Measurements from ENCODE around the gene DEPDC5.

Gene DEPDC5

DNA sequence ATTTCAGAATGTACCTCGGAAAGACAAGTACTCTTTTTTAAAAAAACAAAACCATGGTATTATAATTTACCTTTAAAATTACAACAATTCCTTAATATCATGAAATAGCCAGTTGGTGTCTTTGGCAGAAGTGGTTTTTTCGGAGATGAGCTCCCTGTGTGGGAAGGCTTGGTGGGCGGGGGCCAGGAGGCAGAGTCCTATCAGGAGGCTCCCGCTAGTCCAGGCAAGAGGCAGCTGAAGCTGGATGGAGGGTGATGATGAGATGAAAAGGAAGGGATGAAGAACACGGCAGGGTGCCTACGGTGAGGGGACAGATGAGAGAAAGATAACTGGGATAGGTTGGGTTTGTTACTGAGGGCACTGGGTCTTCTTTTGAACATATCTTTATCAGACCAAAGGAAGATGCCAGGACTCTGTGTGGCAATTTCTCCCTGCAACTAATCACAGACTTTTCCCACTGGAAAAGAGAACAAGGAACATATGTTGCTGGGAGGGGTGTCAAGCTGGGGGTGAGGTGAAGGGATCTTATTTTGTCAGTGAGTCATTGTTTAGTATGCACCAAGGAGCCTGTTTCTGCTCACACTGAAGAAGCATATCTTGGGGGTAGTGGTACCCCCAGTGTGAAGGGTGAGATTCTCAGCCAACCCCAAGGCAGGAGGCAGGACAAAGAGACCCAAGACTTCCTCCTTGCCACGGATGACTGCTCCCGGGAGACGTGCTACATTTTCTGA is 99.0 kb downstream of the DEPDC5 start:
- TF ChIP-seq, protein P1, sequence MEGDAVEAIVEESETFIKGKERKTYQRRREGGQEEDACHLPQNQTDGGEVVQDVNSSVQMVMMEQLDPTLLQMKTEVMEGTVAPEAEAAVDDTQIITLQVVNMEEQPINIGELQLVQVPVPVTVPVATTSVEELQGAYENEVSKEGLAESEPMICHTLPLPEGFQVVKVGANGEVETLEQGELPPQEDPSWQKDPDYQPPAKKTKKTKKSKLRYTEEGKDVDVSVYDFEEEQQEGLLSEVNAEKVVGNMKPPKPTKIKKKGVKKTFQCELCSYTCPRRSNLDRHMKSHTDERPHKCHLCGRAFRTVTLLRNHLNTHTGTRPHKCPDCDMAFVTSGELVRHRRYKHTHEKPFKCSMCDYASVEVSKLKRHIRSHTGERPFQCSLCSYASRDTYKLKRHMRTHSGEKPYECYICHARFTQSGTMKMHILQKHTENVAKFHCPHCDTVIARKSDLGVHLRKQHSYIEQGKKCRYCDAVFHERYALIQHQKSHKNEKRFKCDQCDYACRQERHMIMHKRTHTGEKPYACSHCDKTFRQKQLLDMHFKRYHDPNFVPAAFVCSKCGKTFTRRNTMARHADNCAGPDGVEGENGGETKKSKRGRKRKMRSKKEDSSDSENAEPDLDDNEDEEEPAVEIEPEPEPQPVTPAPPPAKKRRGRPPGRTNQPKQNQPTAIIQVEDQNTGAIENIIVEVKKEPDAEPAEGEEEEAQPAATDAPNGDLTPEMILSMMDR (IDR thresholded peaks at IDR 0.05): no peak

DNA sequence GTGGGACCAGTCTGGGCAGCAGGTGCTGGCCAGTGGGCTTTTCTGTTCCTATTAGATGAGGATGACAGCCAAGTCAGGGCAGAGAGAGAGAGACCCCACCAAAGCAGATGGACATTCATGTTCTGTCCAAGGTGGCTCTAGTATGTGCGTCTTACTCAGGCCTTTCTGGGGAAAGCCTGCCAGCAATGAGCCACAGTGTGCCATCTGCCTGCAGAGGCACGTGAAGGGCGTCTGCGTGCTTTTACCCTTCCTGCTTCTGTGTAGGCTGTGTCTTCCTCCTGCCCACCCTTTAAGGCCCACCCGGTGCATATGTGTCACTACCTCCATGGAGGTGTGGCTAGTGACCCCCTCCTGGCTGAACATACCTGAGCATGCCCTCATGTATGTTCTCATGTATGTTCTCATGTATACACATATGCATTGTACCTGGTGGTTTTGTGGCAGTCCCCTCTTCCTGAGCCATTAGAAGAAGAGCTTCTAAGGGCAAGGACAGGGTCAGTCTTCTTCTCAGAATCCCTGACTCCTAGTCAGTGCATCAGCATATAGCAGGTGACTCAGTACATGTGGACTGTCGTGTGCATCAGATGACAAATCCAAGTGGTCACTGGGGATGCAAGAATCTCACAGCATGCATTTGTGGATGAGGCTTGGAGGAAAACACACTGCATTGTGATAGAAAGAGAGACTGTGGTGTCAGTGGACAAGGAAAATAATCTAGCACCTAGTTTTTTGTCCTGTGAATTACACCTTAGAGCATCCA is 100.1 kb downstream of the DEPDC5 start:
- TF ChIP-seq, protein P1 (IDR thresholded peaks at IDR 0.05): no peak

DNA sequence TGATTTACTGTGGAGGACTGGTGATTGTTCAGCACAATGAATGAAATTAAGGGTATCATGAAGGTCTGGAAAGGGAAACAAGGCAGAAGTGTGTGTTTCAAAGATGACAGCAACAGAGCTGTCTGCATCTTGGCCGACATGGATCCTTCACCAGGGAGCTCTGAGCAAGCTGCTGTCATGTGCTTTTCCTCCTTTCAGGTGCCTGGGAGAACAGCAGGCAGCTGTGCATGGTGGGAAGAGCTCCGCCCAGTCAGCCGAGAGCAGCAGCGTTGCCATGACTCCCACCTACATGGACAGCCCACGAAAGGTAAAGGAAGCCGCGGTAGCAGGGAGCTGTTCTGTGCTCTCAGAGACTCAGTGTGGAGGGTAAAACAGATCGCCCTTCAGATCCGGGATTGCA is 103.4 kb downstream of the DEPDC5 start:
- TF ChIP-seq, protein P1 (IDR thresholded peaks at IDR 0.05): no peak

DNA sequence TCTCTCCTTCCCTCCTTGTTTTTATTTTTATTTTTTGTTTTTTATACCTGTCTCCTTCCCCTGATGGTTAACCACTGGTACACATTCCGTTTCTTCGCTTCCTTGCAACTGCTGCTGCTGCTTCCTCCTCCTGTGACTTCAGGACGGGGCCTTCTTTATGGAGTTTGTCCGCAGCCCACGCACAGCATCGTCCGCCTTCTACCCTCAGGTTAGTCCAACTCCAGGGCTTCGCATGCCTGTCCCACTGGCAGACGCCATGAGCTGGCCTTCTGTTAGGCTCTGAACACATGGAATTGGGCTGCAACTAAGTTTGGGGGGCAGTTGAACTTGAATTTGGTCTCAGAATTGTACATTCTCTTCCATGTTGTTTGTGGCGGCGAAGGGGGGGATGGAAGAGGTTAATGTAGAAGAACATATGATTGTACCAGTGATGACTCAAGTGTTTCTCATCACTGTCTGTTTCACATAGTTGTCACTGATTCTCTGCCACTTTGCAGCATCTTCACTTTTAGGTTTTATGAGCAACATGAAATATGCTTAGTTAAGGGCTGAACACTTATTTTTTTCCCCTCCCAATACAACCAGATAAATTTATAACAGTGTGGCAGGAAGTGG is 107.5 kb downstream of the DEPDC5 start:
- TF ChIP-seq, protein P1 (IDR thresholded peaks at IDR 0.05): no peak

DNA sequence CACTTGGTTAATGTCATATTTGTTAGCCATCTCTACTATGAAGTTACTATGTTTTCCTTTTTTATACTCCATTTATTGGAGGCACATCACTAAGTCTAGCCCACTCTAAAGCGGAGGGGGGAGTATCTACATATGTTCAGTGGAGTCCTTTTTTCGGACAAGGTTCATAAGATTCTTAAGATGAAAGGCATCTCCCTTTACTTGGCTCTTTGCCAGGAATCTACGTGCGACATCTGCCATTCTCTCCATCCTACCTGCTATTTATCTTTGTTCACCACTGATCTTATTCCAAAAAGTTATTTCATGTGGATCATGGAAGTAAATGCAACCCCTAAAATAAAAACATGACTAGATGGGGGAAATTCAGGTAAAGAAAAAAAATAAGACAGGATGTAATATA is 113.1 kb downstream of the DEPDC5 start:
- TF ChIP-seq, protein P1 (IDR thresholded peaks at IDR 0.05): no peak

DNA sequence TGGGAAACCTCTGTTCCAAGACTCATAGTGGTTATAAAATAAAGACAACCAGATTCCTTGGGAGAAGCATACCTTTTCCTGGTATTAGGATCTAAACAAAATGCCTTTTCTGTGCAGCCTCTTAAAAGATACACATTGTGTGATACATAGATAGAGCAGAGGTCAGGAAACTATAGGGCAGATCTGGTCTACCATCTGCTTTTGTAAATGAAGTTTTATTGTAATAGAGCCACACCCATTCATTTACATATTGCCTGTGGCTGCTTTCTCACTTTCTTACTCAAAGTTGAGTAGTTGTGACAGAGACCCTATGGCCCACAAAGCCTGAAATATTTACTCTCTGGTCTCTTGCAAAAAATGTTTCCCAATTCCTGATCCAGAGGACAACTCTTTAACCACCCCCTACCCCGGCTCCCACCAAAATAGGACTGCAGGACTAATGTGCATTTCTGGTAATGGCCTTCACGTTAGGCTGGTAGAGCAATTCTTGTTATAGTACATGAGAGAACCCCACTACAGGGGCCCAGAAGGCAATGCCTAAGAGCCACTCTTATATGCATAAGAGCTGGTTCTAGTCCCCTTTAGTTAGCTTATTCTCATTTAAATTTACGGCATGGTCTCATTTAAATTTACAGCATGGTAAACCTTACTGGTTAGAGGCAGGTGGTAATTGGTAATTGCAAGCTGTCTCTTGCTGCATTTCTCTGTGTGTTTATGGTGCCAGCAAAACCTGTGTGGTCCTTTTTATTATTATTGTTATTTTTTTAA is 113.8 kb downstream of the DEPDC5 start:
- TF ChIP-seq, protein P1 (IDR thresholded peaks at IDR 0.05): no peak

DNA sequence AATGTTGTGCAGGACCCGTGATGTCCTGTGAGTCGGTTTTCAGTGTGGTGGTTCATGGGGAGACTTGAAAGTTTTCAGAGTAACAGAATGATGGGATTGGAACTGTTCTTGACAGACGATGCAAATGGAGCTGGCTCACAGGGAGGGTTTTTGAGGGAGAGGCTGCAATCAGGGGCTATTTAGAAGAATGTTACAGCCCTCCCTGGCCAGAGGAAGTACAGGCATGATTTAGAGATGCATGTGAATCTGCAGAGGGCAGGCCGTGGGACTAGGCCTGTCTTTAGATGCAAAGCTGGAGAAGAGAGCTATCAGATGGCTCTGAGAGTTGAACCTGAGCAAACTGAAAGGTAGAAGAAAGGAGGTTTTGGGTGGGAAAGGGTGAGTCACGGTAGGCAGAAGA is 115.9 kb downstream of the DEPDC5 start:
- TF ChIP-seq, protein P1 (IDR thresholded peaks at IDR 0.05): no peak

All from LNCAP (cell line).